Erythroblast (primary cell): ENCODE results near the gene CHRDL1.

Experiments used
- GATA1 ChIP-seq: IDR thresholded peaks from 2 replicates; pipeline ENCODE4 v1.6.1; 2011; ENCODE audit warnings: low read depth, mild to moderate bottlenecking, control low read depth, low read length, moderate library complexity
- POLR2A ChIP-seq: IDR thresholded peaks from 2 replicates; pipeline ENCODE4 v1.6.1; 2011; ENCODE audit warnings: mild to moderate bottlenecking, low read length

DNA sequence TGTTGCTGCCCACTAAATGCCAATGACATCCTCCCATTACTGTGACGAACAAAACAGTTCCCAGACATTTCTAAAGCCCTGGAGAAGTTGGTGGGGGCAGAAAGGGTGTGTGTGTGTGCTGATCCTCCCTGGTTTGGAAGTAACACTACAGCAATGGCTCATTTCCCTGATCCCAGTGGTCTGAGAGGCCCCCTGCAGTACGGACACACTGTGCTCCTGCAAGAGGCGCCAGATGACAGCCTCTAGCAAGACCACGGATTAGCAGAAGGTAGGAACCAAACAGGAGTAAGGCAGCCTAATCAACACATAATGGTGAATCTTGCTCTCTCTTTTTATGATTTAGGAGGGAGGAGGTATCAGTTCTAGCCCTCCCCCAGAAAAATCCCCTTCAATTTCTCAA is 49.6 kb downstream of the CHRDL1 start:
- TF ChIP-seq POLR2A (no peak), GATA1 (no peak)
